OCI-M1 (cell line): ENCODE measurements around the gene EEF1AKMT3.
A peak's percentile ranks its signal among the peaks of the same experiment; 100 is the strongest.

Experiments used
- DNase-seq: peaks from one replicate; lab custom pipeline; 2025; lab: John Stamatoyannopoulos, UW

The EEF1AKMT3 gene

DNA sequence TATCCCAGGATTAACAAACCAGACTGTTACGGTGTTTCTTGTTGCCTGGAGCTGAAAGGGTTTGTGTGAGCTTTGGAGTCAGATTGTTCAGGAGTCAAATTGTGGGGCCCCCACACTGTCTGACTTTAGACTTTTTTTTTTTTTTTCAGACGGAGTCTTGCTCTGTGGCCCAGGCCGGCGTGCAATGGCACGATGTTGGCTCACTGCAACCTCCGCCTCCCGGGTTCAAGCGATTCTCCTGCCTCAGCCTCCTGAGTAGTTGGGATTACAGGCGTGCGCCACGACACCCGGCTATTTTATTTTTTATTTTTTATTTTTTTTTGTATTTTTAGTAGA, 11.0 kb downstream of the EEF1AKMT3 start:
- DNase-seq = no peak

DNA sequence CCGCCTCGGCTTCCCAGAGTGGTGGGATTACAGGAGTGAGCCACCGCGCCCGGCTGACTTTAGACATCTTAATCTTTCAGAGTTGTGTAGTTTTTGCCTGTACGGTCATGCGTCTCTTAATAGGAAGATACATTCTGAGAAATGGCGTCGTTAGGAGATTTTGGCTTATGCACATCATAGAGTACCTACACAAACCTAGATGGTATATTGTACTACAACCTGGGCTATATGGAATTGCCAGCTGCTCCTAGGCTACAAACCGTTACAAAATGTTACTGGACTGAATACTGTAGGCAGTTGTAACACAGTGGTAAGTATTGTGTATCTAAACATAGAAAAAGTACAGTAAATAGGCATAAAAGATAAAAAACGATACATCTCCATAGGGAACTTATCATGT, 11.4 kb downstream of the EEF1AKMT3 start:
- no peak for DNase-seq

DNA sequence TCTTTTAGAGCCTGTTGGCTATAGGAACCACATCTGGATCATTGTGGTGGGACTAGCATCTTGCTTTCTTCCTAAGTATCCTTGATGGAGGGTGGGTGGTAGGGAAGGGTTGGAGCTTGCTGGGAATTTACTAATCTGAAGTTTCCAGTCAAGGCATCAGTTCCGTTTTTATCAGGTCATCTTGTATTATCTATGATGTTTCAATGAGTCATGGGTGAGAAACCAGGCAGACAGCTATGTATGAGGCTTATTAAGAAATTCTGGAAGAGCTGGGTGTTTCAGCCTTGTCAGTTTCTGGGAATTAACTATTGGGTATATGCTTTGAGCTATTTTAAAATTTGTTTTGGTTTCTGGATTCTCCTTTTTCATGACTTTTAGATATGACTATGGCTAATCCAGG, 21.5 kb downstream of the EEF1AKMT3 start:
- peak; percentile 4 for DNase-seq

DNA sequence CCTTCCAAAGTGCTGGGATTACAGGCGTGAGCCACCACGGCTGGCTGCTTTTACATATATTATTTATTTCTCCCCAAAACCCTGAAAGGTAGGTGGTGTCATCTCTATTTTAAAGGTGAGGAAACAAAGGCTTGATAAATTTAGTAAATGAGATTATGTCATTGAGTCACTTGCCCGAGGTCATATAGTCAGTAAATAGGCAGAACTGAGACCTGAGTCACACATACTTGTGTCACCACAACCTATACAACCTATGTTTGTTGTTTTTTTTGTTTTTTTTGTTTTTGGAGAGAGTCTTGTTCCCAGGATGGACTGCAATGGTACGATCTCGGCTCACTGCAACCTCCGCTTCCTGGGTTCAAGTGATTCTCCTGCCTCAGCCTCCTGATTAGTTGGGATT, 22.9 kb downstream of the EEF1AKMT3 start:
- DNase-seq = no peak

DNA sequence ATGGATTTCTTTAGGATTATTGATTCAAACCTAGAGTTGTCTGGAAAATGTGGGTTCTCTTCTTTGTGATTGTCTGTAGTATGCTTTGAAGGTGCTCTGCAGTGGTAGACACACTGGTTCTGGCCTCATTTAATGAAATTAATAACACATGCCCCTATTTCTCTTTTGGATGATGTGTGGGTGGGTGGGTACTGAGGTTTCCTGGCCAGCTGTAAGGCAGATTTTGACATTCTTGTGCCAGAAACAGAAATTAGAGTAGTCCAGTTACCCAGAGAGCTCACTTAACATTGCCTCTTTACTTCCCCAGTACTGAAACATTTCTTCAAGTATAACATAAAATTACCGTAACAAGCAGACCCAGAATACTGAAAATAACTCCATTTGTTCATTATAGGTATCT, 24.6 kb downstream of the EEF1AKMT3 start:
- DNase-seq = no peak

DNA sequence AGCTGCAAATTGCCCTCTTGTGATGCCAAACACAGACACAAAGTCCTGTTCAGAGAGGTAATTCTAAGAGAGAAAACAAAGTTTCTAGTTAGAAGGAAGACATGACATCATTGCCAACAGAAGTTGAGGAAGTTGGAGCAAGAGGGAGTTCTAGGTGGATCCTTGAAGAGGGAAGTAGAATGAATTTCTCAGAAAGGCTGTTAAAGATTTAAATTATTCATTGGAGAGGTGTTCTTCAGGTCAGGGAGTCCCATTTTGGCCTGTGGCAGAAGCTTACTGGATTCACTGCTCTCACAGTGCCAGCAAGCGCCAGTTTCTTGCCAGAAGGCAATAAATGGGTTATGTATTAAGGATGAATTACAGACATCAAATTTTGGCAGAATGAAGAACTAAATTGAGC, 25.5 kb downstream of the EEF1AKMT3 start:
- peak; percentile 61 for DNase-seq

DNA sequence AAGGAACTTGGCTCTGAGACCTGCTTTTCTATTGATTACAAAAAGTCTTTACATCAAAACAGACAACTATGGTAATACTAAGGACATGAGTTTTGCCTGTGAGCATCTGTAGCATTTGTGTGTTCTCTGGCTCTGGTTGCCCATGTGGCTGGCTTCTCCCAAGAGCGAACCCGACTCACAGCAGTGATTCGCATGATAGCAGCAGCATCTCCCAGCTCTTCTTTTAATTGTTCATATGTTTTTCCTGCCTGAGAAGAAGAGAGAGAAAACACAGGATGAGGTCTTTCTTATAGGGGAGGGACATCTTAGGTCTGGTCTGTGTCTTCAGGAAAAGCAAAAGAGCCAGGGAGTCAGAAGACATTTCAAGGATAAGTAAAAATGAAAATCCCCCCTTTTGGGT, 28.6 kb downstream of the EEF1AKMT3 start:
- DNase-seq = no peak

DNA sequence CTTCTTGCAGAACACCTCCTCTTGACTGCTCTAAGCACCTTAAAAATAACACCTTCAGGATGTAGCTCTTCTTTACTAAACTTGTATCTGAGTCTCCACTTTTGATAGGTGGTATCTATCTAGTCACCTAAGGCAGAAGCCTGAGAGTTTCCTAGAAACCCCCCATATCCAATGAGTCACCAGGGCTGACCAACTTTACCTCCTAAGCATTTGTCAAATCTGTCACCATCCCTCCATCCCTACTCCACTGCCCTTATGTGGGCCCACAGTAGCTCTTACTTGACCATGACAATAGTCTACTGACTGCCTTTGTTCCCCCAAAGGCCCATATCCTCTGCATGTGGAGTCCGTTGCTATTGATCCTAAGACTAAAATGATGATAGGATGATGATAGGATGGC, 30.2 kb downstream of the EEF1AKMT3 start:
- DNase-seq = no peak

DNA sequence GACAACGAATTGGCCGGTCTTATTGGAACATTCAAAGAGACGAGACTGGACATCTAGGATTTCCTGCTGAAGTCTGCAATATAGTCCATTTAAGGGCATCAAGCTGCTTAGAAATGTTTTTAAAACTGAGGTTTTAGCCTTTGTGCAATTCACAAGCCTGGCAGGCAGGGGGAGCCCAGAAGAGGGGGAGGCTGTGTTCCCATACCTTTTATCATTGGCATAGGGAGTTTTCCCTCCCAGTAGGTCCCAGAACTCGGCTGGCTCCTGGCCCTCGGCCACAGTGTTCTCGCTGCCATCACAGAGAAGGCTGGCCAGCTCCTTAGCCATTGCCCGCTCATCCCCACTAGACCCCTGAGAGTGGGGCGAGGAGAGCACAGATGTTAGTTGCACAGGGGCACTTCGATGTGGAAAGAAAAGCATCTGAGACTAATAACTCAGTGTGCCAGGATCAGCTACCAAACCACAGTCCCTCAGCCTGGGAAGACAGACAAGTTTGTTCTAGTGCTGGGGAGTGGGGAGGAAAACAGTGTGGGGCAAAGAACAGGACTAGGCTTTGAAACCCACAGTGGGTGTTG, 31.0 kb downstream of the EEF1AKMT3 start:
- DNase-seq = peak; percentile 41

DNA sequence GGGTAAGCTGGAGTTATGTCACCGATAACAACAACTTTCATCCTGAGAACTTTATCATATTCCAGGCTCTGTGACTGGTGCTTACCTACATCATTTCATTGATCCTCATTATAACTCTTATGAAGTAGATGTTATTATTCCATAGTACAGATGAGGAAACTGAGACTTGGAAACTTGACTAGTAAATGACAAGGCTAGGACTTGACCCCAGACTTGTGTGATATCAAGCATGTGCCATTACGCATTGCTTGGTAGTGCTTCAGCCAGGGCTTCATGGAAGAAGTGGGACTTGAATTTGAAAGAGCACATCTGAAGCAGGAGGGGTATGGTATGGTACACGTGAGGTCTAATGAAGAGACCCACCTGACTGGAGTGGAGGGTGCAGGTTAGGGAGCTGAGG, 34.3 kb downstream of the EEF1AKMT3 start:
- DNase-seq = no peak

DNA sequence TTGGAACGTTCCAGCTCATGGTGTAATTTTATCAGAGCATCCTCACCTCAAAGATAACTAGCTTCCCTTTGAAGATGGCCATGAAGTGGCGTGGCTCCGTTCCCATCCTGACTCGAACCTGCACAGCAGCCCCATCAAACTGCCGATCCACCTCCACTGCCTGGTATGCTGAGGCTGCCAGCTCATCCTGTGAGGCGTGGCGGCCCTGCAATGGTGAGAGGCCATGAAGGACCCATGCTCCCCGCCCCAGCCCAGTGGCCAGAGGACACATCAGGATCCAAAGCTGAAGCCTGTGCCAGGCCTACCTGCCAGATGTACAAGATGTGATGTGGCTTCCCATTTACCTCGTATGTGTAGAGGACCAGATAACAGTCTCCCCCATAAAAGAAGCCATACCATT, 34.9 kb downstream of the EEF1AKMT3 start:
- DNase-seq = no peak

DNA sequence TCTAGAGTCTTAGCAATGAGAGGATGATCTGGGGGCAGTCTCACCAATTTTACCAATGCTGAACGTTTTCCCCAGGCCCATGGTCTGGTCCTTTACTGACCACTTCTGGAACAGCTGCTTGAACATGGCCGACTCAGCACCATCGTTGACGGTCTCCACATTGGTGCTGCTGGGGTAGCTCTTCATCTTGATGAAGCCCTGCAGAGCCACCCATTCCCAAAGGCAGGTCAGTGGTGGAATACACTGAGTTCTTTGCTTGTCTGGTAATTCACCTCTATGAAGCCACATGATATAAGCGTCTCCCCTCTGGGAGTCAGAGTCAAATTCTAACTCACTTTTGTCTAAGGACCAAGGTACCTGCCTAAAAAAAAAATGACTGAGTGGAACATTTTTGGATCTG, 35.9 kb downstream of the EEF1AKMT3 start:
- no peak for DNase-seq

DNA sequence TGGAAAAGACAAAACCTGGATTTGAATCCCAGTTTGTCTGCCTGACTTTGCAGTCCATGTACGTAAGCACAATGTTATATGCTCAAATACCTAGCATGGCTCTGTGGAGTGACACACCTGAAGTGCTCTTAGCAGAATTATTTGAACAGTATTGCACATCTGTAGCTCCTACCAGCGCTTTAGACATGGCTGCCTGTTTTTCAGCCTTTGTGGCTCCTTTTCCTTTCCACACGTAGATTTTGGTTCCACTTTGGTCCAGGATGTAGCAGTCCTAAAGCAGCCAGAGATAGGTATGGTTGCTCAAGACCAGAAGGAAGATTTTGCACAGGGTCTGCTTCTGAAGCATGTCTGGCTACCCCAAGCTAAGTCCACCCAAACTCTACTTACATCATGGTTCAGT, 37.0 kb downstream of the EEF1AKMT3 start:
- DNase-seq = no peak

DNA sequence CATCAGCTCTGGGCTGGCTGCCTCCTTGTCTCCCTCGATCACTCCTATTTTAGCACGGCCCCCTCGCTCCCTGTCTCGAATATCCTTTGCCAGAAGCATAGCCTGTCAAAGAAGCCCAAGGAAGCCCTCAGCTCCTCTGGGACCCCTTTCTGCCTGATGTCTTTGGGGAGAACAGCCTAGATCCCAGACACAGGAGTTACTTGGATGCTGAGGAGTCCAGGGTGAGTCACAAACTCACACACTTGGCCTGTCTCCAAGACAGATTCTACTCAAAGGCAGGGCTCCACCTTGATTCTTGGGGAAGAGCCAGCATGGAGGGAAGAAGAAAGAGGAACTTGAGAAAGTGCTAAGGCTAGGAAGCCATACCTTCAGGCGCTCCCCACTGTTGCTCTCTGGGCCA, 38.0 kb downstream of the EEF1AKMT3 start:
- peak; percentile 46 for DNase-seq

DNA sequence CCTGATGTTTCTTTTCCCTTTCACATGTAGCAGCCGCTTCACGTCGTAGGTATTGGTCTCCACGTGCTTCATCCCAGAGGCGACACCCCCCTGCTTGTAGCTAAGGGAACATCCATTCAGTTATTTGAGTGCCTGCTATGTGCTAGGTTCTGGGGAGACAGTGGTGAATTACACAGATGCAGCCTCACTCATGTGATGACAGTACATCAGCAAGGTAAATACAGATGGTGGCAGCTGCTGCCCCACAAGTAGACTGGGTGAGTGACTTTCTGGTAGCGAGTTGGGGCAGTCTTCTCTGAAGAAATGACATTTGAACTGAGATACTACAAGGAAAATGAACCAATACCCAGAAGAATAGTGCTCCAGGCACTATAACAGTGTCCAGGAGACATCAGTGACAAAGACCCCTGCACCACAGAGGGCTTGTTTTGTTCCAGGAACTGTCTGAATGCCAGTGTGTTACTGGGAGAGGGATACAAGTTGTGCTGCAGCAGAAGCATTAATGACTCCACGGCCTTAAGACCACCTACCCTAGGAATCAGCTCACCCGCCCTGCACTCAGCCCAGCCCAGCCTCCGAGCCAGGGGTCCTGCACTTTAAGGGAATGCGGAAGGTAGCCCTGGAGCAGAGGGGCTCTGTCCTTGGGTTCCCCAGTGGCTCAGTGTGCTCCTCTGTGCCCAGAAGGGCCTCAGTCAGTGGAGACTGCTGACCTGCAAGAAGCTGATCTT, 38.8 kb downstream of the EEF1AKMT3 start:
- no peak for DNase-seq

DNA sequence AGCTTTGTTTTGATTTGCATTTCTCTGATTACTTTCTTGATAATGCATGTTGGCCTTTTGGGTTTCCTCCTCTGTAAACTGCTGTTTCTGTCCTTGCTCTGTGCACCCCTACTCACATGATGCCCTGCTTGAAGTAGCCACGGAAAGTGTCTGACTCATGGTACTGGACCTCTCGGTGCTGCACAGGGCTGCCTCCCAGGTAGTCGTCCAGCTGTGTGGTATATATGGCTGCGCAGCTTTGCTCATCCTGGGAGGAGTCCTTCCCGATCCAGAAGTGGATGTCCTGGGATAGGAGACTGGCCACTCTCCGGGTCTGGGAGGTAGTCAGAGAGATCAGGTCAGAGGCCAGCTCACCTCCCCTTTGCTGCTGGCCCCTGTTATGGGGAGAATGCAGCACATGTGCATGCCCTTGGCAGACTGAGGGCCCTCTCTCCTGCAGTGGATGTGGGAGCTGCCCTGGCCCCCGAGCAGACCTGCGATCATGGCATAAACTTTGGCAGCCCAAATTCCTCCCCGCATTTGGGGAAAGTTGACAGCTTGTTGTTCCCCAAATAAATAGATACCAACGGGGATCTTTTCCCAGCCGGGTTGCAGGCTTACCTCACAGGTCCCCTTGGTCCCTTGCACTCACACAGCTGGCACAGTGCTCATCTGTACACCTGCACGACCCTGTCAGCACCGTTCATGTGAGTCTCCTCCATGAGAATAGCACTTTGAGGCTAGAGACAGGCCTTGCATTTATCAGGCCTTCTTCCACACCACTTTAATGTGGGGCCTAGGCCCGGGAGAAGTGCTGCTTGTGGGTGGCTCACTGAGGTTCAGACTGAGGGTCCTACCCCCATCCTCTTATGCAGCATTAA, 40.9 kb downstream of the EEF1AKMT3 start:
- DNase-seq = no peak

DNA sequence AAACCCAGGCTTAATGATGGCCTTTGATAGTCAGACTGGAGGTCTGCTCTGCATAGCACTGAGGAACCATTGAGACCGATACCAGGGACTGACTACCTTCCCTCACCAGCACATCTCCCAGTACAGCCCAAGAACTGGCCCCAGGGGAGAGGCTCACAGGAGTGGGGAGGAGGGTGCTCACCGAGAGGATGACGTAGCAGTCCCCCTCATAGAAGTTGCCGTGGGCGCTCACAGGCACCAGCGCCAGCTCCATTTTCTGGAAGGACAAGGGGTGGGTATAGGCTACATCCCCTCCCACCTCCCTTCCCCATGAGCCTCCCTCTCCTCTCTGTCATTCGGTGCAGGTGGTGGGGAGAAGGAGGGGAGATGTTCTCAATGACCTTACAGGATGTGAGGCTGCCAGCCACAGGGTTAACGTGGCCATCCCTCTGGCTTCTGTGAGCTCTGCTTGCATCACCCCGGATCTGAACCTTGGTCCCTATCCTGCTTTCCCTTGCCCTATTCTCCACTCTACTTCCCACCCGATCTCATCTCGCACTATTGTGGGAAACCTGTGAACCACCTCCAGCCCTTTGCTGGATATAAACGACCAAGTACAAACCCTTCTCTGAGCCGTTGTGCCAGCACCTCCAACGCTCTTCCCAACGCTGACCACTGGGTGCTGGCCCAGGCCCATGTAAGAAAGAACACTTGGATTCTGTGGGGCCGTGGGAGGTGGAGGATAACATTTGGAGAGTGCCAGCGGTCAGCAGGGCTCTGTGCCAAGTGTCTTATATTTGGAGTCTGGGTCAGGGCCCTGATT, 41.8 kb downstream of the EEF1AKMT3 start:
- DNase-seq = no peak

DNA sequence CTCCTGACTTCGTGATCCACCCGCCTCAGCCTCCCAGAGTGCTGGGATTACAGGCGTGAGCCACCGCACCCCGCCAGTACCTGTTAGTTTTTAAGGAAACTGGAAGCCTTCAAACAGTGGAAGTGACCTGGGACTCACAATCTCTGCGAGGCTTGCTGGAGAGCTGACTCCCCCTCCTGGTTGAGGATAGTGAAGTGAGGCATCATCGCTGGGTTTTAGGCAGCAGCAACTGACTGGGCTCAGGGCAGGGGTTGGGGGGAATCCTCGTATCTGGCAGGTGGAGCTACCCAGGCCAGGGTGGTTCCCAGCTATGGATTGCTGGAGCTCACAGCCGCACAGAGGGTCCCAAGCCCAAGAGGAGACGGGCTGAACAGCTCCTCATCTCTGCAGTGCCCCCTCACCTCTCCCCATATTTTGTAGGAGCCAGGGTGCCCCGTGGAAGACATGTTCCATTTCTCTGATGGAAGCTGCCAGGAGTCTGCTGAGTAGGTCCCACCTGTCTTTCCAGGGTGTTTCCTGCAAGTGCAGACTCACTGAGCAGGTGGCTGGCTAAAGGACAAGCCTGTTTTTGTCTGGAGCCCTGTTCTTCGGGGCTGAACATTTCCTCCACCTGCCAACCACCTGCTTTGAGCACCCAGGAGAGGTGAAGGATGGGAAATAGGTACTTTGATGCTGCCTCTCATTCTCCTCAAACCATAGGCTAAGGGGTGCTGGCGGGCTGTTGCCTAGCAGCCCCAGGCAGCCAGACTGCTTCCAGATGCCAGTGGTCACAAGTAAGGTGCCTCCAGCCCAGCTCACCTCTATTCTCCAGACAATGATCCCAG, 43.0 kb downstream of the EEF1AKMT3 start:
- no peak for DNase-seq

DNA sequence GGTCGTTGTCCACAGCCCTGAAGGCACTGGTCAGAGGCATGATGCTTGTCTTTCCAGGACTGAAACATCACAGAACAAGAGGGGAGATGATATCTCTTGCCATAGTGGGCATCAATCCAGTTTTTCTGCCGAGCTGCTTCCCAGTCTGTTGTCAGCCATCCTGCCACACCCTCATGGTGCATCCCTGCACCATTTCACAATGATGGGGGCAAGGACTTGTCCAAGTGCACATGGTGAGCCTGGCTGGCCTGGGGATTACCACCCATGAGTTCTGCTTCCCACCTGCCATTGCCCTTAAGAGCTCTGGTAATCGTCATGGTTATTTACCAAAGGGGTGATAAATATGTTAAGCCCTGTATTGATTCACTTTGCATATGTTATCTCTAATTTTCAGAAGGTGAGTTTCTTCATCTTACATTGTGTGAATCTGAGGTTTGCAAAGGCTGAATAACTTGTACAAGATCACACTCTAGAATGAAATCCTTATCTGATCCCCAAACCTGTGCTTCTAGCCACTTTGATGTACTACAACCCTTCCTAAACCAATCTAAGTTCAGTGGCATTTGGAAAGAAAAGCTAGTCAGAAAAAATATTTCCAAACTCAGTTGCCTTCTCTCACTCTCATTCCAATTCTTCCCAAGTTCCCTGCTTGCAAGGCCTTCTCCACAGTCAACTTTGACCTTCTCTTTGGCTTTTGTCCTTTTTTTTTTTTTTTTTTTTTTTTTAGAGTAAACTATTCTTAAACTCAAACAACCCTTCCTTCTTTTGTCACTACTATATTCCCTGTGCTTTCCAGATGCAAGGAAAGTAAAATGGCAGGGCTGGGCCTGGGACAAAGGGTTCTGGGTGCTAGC, 43.8 kb downstream of the EEF1AKMT3 start:
- DNase-seq = peak; percentile 19

DNA sequence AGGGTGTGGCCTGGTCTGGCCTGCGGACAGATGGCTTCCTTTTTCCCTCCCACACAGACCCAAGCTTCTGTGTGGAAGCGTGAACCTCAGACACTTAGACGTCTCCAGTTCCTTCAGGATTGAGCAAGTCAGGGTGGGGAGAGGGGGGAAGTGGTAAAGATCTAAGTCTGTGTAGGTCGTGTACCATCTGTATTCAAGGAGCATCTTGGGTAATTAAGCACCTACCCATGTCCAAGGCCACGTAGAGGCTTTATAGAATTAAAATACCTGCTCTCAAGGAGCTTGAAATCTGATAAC, 44.4 kb downstream of the EEF1AKMT3 start:
- DNase-seq = peak; percentile 84
